K562 (cell line): ENCODE data around the gene FRK.

Experiments used
- CBFB ChIP-seq: sonication (generic); formaldehyde crosslinking; IDR thresholded peaks from 2 replicates; pipeline ENCODE4 v1.4.0; 2020; ENCODE audit warnings: mild to moderate bottlenecking, missing genetic modification reagents
- HCFC1 ChIP-seq: IDR thresholded peaks from 2 replicates; pipeline ENCODE4 v1.6.1; 2012; ENCODE audit warnings: low read depth, low read length, improper control_type of control experiment
- HNRNPL ChIP-seq: fragments of 200-400 bp; formaldehyde crosslinking; IDR thresholded peaks from 2 replicates; pipeline ENCODE4 v1.6.1; 2017; ENCODE audit warnings: low read depth, mild to moderate bottlenecking, low read length
- NR1H2 ChIP-seq: sonication (generic); formaldehyde crosslinking; IDR thresholded peaks from 2 replicates; pipeline ENCODE4 v1.4.0; 2020; ENCODE audit warnings: mild to moderate bottlenecking, missing genetic modification reagents
- NR2C2 ChIP-seq, 2 experiments: fragments of 200-800 bp in 1 of 2; sonication (Bioruptor generic) in 1 of 2; sonication (generic) in 1 of 2; formaldehyde crosslinking in 1 of 2; IDR thresholded peaks; 2 replicates each; pipeline versions ENCODE4 v1.6.1 to v1.8.0; 2016 to 2022; ENCODE audit warnings: mild to moderate bottlenecking in 1 of 2, missing compliant biosample characterization in 1 of 2, missing genetic modification characterization in 1 of 2, missing genetic modification reagents in 1 of 2
- SNRNP70 ChIP-seq: fragments of 200-400 bp; formaldehyde crosslinking; optimal IDR thresholded peaks from 2 replicates; pipeline ENCODE3; 2017; ENCODE audit warnings: low read depth, low read length
- STAG1 ChIP-seq: sonication (generic); formaldehyde crosslinking; IDR thresholded peaks from 2 replicates; pipeline ENCODE4 v1.5.0; 2020; ENCODE audit warnings: missing genetic modification reagents, borderline replicate concordance
- ZNF354B ChIP-seq: fragments of 250-450 bp; sonication (Bioruptor Pico); IDR thresholded peaks from 2 replicates; pipeline ENCODE4 v1.4.0; 2020
- TF ChIP-seq, protein P1 (sequence below): fragments of 450-650 bp; IDR thresholded peaks from 2 replicates; pipeline ENCODE4 v1.6.1; 2016
- TF ChIP-seq, protein P2 (sequence below): sonication (generic); formaldehyde crosslinking; IDR thresholded peaks from 2 replicates; pipeline ENCODE4 v1.5.0; 2020; ENCODE audit warnings: missing genetic modification reagents
- TF ChIP-seq, protein P3 (sequence below): fragments of 150-350 bp; conservative IDR thresholded peaks from 2 replicates; pipeline ENCODE4 v1.6.1; 2014; ENCODE audit warnings: low read length
- TF ChIP-seq, protein P4 (sequence below), 2 experiments: IDR thresholded peaks; 2 replicates each; pipeline ENCODE4 v1.6.1; 2011; ENCODE audit warnings: borderline replicate concordance in 1 of 2, control low read depth in 1 of 2, low read depth in 1 of 2, low read length in 1 of 2, mild to moderate bottlenecking in 1 of 2, mixed read lengths in 1 of 2, moderate library complexity in 1 of 2; ENCODE audit not compliant: insufficient read depth in 1 of 2, insufficient read length in 1 of 2, poor library complexity in 1 of 2, severe bottlenecking in 1 of 2; ENCODE audit errors: extremely low read depth in 1 of 2

DNA sequence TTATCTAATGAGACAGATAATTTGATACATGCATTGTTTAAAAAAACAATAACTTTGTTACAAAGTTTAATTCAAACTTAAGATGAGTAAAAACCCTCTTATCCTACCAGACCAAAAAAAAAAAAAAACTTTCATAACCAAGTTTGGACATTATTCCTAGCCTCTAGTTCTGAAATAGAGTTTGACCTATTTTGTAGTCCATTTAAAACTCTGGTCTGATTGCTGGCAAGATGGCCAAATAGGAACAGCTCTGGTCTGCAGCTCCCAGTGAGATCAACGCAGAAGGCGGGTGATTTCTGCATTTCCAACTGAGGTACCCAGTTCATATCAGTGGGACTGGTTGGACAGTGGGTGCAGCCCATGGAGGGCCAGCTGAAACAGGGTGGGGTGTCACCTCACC is 125.9 kb downstream of the FRK start:
- TF ChIP-seq, protein P1, sequence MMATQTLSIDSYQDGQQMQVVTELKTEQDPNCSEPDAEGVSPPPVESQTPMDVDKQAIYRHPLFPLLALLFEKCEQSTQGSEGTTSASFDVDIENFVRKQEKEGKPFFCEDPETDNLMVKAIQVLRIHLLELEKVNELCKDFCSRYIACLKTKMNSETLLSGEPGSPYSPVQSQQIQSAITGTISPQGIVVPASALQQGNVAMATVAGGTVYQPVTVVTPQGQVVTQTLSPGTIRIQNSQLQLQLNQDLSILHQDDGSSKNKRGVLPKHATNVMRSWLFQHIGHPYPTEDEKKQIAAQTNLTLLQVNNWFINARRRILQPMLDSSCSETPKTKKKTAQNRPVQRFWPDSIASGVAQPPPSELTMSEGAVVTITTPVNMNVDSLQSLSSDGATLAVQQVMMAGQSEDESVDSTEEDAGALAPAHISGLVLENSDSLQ = no peak
- TF ChIP-seq, protein P2, sequence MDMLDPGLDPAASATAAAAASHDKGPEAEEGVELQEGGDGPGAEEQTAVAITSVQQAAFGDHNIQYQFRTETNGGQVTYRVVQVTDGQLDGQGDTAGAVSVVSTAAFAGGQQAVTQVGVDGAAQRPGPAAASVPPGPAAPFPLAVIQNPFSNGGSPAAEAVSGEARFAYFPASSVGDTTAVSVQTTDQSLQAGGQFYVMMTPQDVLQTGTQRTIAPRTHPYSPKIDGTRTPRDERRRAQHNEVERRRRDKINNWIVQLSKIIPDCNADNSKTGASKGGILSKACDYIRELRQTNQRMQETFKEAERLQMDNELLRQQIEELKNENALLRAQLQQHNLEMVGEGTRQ = no peak
- TF ChIP-seq STAG1 (CRISPR knock-in tag) (no peak), SNRNP70 (no peak), CBFB (CRISPR knock-in tag) (no peak), ZNF354B (no peak), HNRNPL (no peak), HCFC1 (no peak), NR2C2 (CRISPR knock-in tag; IDR thresholded peaks at IDR 0.05) (no peak), NR2C2 (tag; IDR thresholded peaks at IDR 0.05) (no peak), NR1H2 (CRISPR knock-in tag) (no peak)
- TF ChIP-seq, protein P3, sequence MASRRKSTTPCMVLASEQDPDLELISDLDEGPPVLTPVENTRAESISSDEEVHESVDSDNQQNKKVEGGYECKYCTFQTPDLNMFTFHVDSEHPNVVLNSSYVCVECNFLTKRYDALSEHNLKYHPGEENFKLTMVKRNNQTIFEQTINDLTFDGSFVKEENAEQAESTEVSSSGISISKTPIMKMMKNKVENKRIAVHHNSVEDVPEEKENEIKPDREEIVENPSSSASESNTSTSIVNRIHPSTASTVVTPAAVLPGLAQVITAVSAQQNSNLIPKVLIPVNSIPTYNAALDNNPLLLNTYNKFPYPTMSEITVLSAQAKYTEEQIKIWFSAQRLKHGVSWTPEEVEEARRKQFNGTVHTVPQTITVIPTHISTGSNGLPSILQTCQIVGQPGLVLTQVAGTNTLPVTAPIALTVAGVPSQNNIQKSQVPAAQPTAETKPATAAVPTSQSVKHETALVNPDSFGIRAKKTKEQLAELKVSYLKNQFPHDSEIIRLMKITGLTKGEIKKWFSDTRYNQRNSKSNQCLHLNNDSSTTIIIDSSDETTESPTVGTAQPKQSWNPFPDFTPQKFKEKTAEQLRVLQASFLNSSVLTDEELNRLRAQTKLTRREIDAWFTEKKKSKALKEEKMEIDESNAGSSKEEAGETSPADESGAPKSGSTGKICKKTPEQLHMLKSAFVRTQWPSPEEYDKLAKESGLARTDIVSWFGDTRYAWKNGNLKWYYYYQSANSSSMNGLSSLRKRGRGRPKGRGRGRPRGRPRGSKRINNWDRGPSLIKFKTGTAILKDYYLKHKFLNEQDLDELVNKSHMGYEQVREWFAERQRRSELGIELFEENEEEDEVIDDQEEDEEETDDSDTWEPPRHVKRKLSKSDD = no peak
- TF ChIP-seq, protein P4, sequence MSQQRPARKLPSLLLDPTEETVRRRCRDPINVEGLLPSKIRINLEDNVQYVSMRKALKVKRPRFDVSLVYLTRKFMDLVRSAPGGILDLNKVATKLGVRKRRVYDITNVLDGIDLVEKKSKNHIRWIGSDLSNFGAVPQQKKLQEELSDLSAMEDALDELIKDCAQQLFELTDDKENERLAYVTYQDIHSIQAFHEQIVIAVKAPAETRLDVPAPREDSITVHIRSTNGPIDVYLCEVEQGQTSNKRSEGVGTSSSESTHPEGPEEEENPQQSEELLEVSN (IDR thresholded peaks at IDR 0.05; ENCODE audit: borderline replicate concordance in 1 of 2, extremely low read depth in 1 of 2, insufficient read depth in 1 of 2, insufficient read length in 1 of 2, low read depth in 1 of 2, low read length in 1 of 2, poor library complexity in 1 of 2, severe bottlenecking in 1 of 2) = no peak
